GM23338 (cell line): ENCODE results near the gene MON2. TPM values are rescaled to one million over a fixed set of nuclear protein-coding genes. Genes with fewer than 3 reads are reported as not detected.
A peak's percentile ranks its signal among the peaks of the same experiment; 100 is the strongest.

Source experiments
- ATAC-seq: fragments of 200-7000 bp; cut with Tn5 transposase; 3 replicates; pipeline ENCODE4 v1.9.1; 2020
- DNase-seq: peaks from one replicate; pipeline ENCODE4 v3.0.0-alpha.2; 2015; ENCODE audit warnings: low spot score
- H2AFZ ChIP-seq: fragments of 200-600 bp; sonication (generic); 2 replicates; pipeline ENCODE4 v1.8.0; 2016; ENCODE audit warnings: antibody characterized with exemption, mild to moderate bottlenecking, moderate library complexity
- H3F3A ChIP-seq: fragments of 200-600 bp; sonication (generic); replicated peaks from 2 replicates; pipeline ENCODE4 v1.8.0; 2017; ENCODE audit warnings: antibody characterized with exemption, mixed run types, low read depth
- H3K27ac ChIP-seq: fragments of 200-600 bp; sonication (generic); 2 replicates; pipeline ENCODE4 v1.6.1; 2016; ENCODE audit warnings: low read depth
- H3K27me3 ChIP-seq: fragments of 200-600 bp; sonication (generic); 2 replicates; pipeline ENCODE4 v1.8.0; 2016; ENCODE audit warnings: mild to moderate bottlenecking, mixed run types, moderate library complexity; ENCODE audit not compliant: insufficient read depth
- H3K36me3 ChIP-seq: fragments of 200-600 bp; sonication (generic); 2 replicates; pipeline ENCODE4 v1.8.0; 2016; ENCODE audit warnings: mild to moderate bottlenecking; ENCODE audit not compliant: insufficient read depth
- H3K4me1 ChIP-seq: fragments of 200-600 bp; sonication (generic); 2 replicates; pipeline ENCODE4 v1.8.0; 2016; ENCODE audit warnings: mild to moderate bottlenecking, moderate library complexity; ENCODE audit not compliant: insufficient read depth
- H3K4me2 ChIP-seq: fragments of 200-600 bp; sonication (generic); 2 replicates; pipeline ENCODE4 v1.7.1; 2017; ENCODE audit warnings: mixed run types
- H3K4me3 ChIP-seq: fragments of 200-600 bp; sonication (generic); 2 replicates; pipeline ENCODE4 v1.6.1; 2016; ENCODE audit warnings: mixed run types
- H3K79me2 ChIP-seq: fragments of 200-600 bp; sonication (generic); replicated peaks from 2 replicates; pipeline ENCODE4 v1.8.0; 2017; ENCODE audit warnings: mild to moderate bottlenecking; ENCODE audit not compliant: insufficient read depth
- H3K9me2 ChIP-seq: fragments of 200-600 bp; sonication (generic); 2 replicates; pipeline ENCODE4 v1.8.0; 2017; ENCODE audit not compliant: insufficient read depth
- H4K20me1 ChIP-seq: fragments of 200-600 bp; sonication (generic); replicated peaks from 2 replicates; pipeline ENCODE4 v1.8.0; 2017; ENCODE audit warnings: mild to moderate bottlenecking; ENCODE audit not compliant: insufficient read depth
- H3K27ac Mint-ChIP-seq: 2 replicates; pipeline ENCODE4 v1.8.0; 2020; ENCODE audit warnings: inconsistent platforms, mild to moderate bottlenecking, moderate library complexity, mixed read lengths
- H3K27me3 Mint-ChIP-seq: 3 replicates; pipeline ENCODE4 v1.8.0; 2022; ENCODE audit warnings: low read depth, mild to moderate bottlenecking, moderate library complexity, mixed read lengths, inconsistent platforms; ENCODE audit not compliant: insufficient read depth, poor library complexity
- H3K36me3 Mint-ChIP-seq: 3 replicates; pipeline ENCODE4 v1.8.0; 2021; ENCODE audit warnings: low read depth, mild to moderate bottlenecking, inconsistent platforms, moderate library complexity, mixed read lengths
- H3K4me1 Mint-ChIP-seq: 3 replicates; pipeline ENCODE4 v1.8.0; 2020; ENCODE audit warnings: mild to moderate bottlenecking, inconsistent platforms, mixed read lengths
- H3K4me3 Mint-ChIP-seq: 3 replicates; pipeline ENCODE4 v1.8.0; 2021; ENCODE audit warnings: moderate library complexity, mild to moderate bottlenecking, inconsistent platforms, mixed read lengths
- H3K9me3 Mint-ChIP-seq: 3 replicates; pipeline ENCODE4 v1.8.0; 2020; ENCODE audit warnings: moderate library complexity, mild to moderate bottlenecking, inconsistent platforms, mixed read lengths
- EZH2 ChIP-seq: fragments of 200-600 bp; sonication (generic); IDR thresholded peaks from one replicate; pipeline ENCODE4 v1.8.0; 2017; ENCODE audit warnings: antibody characterized with exemption, mild to moderate bottlenecking, low read depth; ENCODE audit not compliant: unreplicated experiment
- EZH2phosphoT487 ChIP-seq: fragments of 200-600 bp; sonication (generic); IDR thresholded peaks from one replicate; pipeline ENCODE4 v1.8.1; 2018; ENCODE audit warnings: antibody characterized with exemption; ENCODE audit not compliant: unreplicated experiment
- NANOG ChIP-seq: IDR thresholded peaks from 2 replicates; pipeline ENCODE4 v1.6.1; 2016; ENCODE audit warnings: antibody characterized with exemption, borderline replicate concordance
- STAT1 ChIP-seq: IDR thresholded peaks from one replicate; pipeline ENCODE4 v1.6.1; 2016; ENCODE audit warnings: antibody characterized with exemption; ENCODE audit not compliant: unreplicated experiment
- ZNF114 ChIP-seq: fragments of 250-450 bp; sonication (Bioruptor Pico); IDR thresholded peaks from 2 replicates; pipeline ENCODE4 v1.5.0; 2020; ENCODE audit warnings: mild to moderate bottlenecking, moderate library complexity
- ZNF331 ChIP-seq: fragments of 250-450 bp; sonication (Bioruptor Pico); IDR thresholded peaks from 2 replicates; pipeline ENCODE4 v1.5.0; 2020; ENCODE audit warnings: low read depth, mild to moderate bottlenecking, moderate library complexity
- long read RNA-seq: library from polyadenylated mRNA; unstranded; transcript quantifications from one replicate; pipeline ENCODE4 v2.0.0, GENCODE V29; 2020; ENCODE audit not compliant: unreplicated experiment
- polyA plus RNA-seq: library from polyadenylated mRNA; unstranded; fragments of >200 nt; fragmentation: Nextera tagmentation; extraction: Ambion mirVana; gene quantifications from 2 replicates; pipeline ENCODE4 v1.2.1, GENCODE V29; 2016
- total RNA-seq: library from RNA; depleted of rRNA; stranded (reverse); fragments of >200 nt; shearing (Covaris generic); gene quantifications from 2 replicates; pipeline ENCODE4 v1.2.3, GENCODE V29; 2014; rRNA removed
- TF ChIP-seq, protein P1 (sequence below): IDR thresholded peaks from 2 replicates; pipeline ENCODE4 v1.6.1; 2016; ENCODE audit warnings: antibody characterized with exemption
- TF ChIP-seq, protein P2 (sequence below): fragments of 250-450 bp; sonication (Bioruptor Pico); IDR thresholded peaks from 2 replicates; pipeline ENCODE4 v1.5.0; 2020; ENCODE audit warnings: mild to moderate bottlenecking, moderate library complexity
- TF ChIP-seq, protein P3 (sequence below): IDR thresholded peaks from one replicate; pipeline ENCODE4 v1.6.1; 2018; ENCODE audit warnings: antibody characterized with exemption; ENCODE audit not compliant: unreplicated experiment

Gene MON2, protein sequence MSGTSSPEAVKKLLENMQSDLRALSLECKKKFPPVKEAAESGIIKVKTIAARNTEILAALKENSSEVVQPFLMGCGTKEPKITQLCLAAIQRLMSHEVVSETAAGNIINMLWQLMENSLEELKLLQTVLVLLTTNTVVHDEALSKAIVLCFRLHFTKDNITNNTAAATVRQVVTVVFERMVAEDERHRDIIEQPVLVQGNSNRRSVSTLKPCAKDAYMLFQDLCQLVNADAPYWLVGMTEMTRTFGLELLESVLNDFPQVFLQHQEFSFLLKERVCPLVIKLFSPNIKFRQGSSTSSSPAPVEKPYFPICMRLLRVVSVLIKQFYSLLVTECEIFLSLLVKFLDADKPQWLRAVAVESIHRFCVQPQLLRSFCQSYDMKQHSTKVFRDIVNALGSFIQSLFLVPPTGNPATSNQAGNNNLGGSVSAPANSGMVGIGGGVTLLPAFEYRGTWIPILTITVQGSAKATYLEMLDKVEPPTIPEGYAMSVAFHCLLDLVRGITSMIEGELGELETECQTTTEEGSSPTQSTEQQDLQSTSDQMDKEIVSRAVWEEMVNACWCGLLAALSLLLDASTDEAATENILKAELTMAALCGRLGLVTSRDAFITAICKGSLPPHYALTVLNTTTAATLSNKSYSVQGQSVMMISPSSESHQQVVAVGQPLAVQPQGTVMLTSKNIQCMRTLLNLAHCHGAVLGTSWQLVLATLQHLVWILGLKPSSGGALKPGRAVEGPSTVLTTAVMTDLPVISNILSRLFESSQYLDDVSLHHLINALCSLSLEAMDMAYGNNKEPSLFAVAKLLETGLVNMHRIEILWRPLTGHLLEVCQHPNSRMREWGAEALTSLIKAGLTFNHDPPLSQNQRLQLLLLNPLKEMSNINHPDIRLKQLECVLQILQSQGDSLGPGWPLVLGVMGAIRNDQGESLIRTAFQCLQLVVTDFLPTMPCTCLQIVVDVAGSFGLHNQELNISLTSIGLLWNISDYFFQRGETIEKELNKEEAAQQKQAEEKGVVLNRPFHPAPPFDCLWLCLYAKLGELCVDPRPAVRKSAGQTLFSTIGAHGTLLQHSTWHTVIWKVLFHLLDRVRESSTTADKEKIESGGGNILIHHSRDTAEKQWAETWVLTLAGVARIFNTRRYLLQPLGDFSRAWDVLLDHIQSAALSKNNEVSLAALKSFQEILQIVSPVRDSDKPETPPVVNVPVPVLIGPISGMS (N-terminal part only)
- total RNA-seq (27.3 and 32.2 TPM in 2 replicates), polyA plus RNA-seq (9.0 and 11.0 TPM in 2 replicates)
- long read RNA-seq, partial matches to known transcripts, result 2 of 4 reads
- long read RNA-seq, other reads (novel, unspliced or antisense), result 2 of 4 reads

DNA sequence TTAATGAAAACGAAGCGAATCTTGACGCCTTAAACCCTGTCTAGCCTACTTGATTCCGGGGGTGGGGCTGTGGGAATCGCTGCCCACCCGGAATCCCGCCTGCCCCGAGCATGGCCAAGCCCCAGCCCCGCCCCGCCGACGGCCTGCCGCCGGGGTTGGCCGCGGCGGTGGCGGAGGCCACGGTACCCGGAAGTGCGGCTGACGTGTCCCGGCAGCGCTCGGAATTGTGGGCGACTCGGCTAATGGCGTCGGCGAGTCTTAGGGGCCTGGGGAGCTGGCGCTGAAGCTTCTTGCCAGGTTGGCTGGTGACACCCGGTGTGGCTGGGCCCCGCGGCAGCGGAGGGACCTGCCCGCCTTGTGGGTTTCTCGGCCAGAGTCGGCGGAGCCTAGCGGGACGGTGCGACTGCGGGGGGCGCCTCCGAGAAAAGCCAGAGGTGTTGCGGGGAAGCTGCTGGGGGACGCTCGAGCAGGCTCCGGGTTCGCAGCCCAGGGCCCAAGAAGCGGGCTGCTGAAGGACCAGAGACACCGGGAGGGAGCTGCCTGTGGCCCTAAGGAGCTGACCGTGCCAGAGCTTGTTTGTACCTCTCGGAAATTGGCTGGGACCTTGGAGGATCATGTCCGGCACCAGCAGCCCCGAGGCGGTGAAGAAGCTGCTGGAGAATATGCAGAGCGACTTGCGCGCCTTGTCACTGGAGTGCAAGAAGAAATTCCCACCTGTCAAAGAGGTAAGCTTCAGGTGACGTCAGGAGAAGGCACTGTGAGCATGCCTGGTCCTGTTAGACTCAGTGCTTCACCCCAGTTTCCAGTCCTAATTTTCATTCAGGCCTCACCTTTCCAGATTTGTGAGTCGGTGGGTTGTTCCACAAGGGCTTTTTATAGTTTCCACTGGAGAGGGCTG is at the start of gene MON2:
TSS of gene MON2 (plus strand) at position 233 of the 898 bp plus-strand sequence. CDS start at position 615, 382 bp downstream.
- Mint-ChIP-seq H3K9me3 (peaks cover 19% of the 10 kb centered on the region), H3K36me3 (peaks cover 7% of the 10 kb centered on the region), H3K27ac (peak within 1 kb of the TSS; percentile 88), H3K27me3 (peaks cover 3% of the 10 kb centered on the region), H3K4me3 (peak within 1 kb of the TSS; percentile 91), H3K4me1 (peaks cover 8% of the 10 kb centered on the region)
- peak within 1 kb of the TSS; percentile 99 for H3K4me2 ChIP-seq
- H2AFZ ChIP-seq, result peak within 1 kb of the TSS; percentile 100
- H3K79me2 ChIP-seq, result peaks cover 42% of the 10 kb centered on the region
- 0 out of 2 replicates have a peak within 1 kb of the TSS, but pooled peaks have one; percentile 79 for H3K27ac ChIP-seq
- no peaks in the 10 kb centered on the region for H3K36me3 ChIP-seq
- peaks cover 10% of the 10 kb centered on the region for H3K4me1 ChIP-seq
- H3K4me3 ChIP-seq, result peak within 1 kb of the TSS; percentile 86
- H4K20me1 ChIP-seq, result peaks cover under 1% of the 10 kb centered on the region
- DNase-seq, result peak; percentile 89
- H3K27me3 ChIP-seq, result 0 out of 2 replicates have a peak, but pooled peaks cover 3% of the 10 kb centered on the region
- no peaks in the 10 kb centered on the region; the same call in 1 of the 2 replicates for H3K9me2 ChIP-seq
- ATAC-seq, result peak; percentile 98
- no peaks in the 10 kb centered on the region for H3F3A ChIP-seq
- TF ChIP-seq, protein P1, sequence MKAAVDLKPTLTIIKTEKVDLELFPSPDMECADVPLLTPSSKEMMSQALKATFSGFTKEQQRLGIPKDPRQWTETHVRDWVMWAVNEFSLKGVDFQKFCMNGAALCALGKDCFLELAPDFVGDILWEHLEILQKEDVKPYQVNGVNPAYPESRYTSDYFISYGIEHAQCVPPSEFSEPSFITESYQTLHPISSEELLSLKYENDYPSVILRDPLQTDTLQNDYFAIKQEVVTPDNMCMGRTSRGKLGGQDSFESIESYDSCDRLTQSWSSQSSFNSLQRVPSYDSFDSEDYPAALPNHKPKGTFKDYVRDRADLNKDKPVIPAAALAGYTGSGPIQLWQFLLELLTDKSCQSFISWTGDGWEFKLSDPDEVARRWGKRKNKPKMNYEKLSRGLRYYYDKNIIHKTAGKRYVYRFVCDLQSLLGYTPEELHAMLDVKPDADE, result peak; percentile 70
- TF ChIP-seq, protein P2, sequence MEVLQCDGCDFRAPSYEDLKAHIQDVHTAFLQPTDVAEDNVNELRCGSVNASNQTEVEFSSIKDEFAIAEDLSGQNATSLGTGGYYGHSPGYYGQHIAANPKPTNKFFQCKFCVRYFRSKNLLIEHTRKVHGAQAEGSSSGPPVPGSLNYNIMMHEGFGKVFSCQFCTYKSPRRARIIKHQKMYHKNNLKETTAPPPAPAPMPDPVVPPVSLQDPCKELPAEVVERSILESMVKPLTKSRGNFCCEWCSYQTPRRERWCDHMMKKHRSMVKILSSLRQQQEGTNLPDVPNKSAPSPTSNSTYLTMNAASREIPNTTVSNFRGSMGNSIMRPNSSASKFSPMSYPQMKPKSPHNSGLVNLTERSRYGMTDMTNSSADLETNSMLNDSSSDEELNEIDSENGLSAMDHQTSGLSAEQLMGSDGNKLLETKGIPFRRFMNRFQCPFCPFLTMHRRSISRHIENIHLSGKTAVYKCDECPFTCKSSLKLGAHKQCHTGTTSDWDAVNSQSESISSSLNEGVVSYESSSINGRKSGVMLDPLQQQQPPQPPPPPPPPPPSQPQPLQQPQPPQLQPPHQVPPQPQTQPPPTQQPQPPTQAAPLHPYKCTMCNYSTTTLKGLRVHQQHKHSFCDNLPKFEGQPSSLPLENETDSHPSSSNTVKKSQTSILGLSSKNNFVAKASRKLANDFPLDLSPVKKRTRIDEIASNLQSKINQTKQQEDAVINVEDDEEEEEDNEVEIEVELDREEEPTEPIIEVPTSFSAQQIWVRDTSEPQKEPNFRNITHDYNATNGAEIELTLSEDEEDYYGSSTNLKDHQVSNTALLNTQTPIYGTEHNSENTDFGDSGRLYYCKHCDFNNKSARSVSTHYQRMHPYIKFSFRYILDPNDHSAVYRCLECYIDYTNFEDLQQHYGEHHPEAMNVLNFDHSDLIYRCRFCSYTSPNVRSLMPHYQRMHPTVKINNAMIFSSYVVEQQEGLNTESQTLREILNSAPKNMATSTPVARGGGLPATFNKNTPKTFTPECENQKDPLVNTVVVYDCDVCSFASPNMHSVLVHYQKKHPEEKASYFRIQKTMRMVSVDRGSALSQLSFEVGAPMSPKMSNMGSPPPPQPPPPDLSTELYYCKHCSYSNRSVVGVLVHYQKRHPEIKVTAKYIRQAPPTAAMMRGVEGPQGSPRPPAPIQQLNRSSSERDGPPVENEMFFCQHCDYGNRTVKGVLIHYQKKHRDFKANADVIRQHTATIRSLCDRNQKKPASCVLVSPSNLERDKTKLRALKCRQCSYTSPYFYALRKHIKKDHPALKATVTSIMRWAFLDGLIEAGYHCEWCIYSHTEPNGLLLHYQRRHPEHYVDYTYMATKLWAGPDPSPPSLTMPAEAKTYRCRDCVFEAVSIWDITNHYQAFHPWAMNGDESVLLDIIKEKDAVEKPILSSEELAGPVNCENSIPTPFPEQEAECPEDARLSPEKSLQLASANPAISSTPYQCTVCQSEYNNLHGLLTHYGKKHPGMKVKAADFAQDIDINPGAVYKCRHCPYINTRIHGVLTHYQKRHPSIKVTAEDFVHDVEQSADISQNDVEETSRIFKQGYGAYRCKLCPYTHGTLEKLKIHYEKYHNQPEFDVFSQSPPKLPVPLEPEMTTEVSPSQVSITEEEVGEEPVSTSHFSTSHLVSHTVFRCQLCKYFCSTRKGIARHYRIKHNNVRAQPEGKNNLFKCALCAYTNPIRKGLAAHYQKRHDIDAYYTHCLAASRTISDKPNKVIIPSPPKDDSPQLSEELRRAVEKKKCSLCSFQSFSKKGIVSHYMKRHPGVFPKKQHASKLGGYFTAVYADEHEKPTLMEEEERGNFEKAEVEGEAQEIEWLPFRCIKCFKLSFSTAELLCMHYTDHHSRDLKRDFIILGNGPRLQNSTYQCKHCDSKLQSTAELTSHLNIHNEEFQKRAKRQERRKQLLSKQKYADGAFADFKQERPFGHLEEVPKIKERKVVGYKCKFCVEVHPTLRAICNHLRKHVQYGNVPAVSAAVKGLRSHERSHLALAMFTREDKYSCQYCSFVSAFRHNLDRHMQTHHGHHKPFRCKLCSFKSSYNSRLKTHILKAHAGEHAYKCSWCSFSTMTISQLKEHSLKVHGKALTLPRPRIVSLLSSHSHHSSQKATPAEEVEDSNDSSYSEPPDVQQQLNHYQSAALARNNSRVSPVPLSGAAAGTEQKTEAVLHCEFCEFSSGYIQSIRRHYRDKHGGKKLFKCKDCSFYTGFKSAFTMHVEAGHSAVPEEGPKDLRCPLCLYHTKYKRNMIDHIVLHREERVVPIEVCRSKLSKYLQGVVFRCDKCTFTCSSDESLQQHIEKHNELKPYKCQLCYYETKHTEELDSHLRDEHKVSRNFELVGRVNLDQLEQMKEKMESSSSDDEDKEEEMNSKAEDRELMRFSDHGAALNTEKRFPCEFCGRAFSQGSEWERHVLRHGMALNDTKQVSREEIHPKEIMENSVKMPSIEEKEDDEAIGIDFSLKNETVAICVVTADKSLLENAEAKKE (CRISPR knock-in tag), result no peak
- TF ChIP-seq ZNF114 (CRISPR knock-in tag) (no peak), STAT1 (no peak), EZH2 (no peak), ZNF331 (CRISPR knock-in tag) (no peak), EZH2phosphoT487 (no peak), NANOG (no peak)
- TF ChIP-seq, protein P3, sequence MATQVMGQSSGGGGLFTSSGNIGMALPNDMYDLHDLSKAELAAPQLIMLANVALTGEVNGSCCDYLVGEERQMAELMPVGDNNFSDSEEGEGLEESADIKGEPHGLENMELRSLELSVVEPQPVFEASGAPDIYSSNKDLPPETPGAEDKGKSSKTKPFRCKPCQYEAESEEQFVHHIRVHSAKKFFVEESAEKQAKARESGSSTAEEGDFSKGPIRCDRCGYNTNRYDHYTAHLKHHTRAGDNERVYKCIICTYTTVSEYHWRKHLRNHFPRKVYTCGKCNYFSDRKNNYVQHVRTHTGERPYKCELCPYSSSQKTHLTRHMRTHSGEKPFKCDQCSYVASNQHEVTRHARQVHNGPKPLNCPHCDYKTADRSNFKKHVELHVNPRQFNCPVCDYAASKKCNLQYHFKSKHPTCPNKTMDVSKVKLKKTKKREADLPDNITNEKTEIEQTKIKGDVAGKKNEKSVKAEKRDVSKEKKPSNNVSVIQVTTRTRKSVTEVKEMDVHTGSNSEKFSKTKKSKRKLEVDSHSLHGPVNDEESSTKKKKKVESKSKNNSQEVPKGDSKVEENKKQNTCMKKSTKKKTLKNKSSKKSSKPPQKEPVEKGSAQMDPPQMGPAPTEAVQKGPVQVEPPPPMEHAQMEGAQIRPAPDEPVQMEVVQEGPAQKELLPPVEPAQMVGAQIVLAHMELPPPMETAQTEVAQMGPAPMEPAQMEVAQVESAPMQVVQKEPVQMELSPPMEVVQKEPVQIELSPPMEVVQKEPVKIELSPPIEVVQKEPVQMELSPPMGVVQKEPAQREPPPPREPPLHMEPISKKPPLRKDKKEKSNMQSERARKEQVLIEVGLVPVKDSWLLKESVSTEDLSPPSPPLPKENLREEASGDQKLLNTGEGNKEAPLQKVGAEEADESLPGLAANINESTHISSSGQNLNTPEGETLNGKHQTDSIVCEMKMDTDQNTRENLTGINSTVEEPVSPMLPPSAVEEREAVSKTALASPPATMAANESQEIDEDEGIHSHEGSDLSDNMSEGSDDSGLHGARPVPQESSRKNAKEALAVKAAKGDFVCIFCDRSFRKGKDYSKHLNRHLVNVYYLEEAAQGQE, result peak; percentile 20
